Measurements from ENCODE around the gene C20orf96.
A peak's percentile ranks its signal among the peaks of the same experiment; 100 is the strongest.

The C20orf96 gene

GRCh38 chr20:301886-302848 lies 11.6 kb upstream of the C20orf96 start:
- no peak for DNase-seq (ENCODE audit: low read depth)
- TF ChIP-seq CTCF (IDR thresholded peaks at IDR 0.05; ENCODE audit: insufficient read depth, low read depth, low read length, missing control alignments): no peak
- H3K4me3 ChIP-seq (ENCODE audit: low read depth, low read length): no peak overlapping the region

- DNase-seq (ENCODE audit: low read depth): no peak
- TF ChIP-seq CTCF (IDR thresholded peaks at IDR 0.05; ENCODE audit: insufficient read depth, low read depth, low read length, missing control alignments): no peak
- H3K4me3 ChIP-seq (ENCODE audit: low read depth, low read length): no peak overlapping the region
Measured at GRCh38 chr20:300345-300990, 9.9 kb upstream of the C20orf96 start.

GRCh38 chr20:298776-299391 lies 8.3 kb upstream of the C20orf96 start:
- H3K4me3 ChIP-seq (ENCODE audit: low read depth, low read length): peak overlapping the region; percentile 93
- DNase-seq (ENCODE audit: low read depth): no peak

DNA sequence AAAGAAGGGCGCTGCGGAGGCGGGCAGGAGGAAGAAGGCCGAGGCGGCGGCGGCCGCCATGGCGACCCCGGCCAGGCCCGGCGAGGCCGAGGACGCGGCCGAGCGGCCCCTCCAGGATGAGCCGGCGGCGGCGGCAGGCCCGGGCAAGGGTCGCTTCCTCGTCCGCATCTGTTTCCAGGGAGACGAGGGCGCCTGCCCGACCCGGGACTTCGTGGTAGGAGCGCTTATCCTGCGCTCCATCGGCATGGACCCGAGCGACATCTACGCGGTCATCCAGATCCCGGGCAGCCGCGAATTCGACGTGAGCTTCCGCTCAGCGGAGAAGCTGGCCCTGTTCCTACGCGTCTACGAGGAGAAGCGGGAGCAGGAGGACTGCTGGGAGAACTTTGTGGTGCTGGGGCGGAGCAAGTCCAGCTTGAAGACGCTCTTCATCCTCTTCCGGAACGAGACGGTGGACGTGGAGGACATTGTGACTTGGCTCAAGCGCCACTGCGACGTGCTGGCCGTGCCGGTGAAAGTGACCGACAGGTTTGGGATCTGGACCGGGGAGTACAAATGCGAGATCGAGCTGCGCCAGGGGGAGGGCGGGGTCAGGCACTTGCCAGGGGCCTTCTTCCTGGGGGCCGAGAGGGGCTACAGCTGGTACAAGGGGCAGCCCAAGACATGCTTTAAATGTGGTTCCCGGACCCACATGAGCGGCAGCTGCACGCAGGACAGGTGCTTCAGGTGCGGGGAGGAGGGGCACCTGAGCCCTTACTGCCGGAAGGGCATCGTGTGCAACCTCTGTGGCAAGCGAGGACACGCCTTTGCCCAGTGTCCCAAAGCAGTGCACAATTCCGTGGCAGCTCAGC lies 7.6 kb upstream of the C20orf96 start:
- peak overlapping the region; percentile 93 for H3K4me3 ChIP-seq (ENCODE audit: low read depth, low read length)
- TF ChIP-seq CTCF (IDR thresholded peaks at IDR 0.05; ENCODE audit: insufficient read depth, low read depth, low read length, missing control alignments): no peak
- peak; percentile 76 for DNase-seq (ENCODE audit: low read depth)

More at GRCh38 chr20:298776-299391, 8.3 kb upstream of the C20orf96 start:
- no peak for TF ChIP-seq CTCF (IDR thresholded peaks at IDR 0.05; ENCODE audit: insufficient read depth, low read depth, low read length, missing control alignments)

DNA sequence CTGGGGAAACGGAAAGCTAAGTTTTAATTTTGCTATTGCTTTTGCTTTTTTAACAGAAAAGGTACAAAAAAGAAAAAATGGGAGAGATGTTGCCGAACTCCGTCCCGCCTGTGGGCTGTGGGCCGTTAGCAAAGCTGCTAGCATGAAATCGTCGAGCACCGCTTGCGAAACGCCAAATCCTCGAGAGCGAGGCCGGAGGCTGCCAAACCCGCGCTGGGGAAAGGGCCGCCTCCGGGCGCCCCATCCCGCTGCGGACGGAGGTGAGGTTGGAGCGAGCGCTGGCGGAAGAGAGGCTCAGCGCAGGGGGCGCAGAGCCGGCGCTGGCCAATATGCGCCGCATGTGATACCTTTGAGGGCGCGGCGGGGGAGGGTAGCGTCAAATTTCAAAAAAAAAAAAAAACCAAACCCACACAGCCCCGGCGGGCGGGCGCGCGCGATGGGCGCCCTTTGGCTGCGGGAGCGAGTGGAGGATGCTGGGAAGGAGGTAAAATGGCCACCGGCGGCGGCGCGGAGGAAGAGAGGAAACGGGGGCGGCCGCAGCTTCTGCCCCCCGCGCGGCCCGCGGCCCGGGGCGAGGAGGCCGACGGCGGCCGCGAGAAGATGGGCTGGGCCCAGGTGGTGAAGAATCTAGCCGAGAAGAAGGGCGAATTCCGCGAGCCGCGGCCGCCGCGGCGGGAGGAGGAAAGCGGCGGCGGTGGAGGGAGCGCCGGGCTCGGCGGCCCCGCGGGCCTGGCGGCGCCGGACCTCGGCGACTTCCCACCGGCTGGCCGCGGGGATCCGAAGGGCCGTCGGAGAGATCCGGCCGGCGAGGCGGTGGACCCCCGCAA lies 6.8 kb upstream of the C20orf96 start, which contains the start of gene ZCCHC3:
Gene ZCCHC3 (plus strand): TSS at position 473 of the 827 bp plus-strand sequence. CDS start 17 bp downstream, at position 490.
- peak; percentile 95 for DNase-seq (ENCODE audit: low read depth)
- peak within 1 kb of the TSS; percentile 93 for H3K4me3 ChIP-seq (ENCODE audit: low read depth, low read length)
- TF ChIP-seq CTCF (IDR thresholded peaks at IDR 0.05; ENCODE audit: insufficient read depth, low read depth, low read length, missing control alignments): peak; percentile 11
